IMR-90 (cell line): ENCODE data around the gene C11orf86. TPM values are rescaled to one million over a fixed set of nuclear protein-coding genes. Genes with fewer than 3 reads are reported as not detected.

Experiments used
- ATAC-seq: fragments of 200-7000 bp; cut with Tn5 transposase; 2 replicates; pipeline ENCODE4 v1.9.1; 2020; ENCODE audit warnings: low read depth, mild to moderate bottlenecking, moderate library complexity
- BruUV-seq: library from RNA; stranded (reverse); fragments of 400-500 nt; replicated peaks from 2 replicates; lab custom pipeline; 2021; lab: Mats Ljungman, UMichigan
- CTCF ChIA-PET: fragments of 300-600 bp; formaldehyde crosslinking; extraction: SDS; loops from one replicate; lab custom pipeline; 2021; ENCODE audit warnings: antibody characterized with exemption; lab: Yijun Ruan, JAX
- POLR2A ChIA-PET: fragments of 300-600 bp; sonication (Branson Sonifier 250); formaldehyde crosslinking; loops from one replicate; lab custom pipeline; 2022; ENCODE audit warnings: antibody characterized with exemption; ENCODE audit not compliant: unreplicated experiment; lab: Charles Lee
- DNase-seq: peaks from one replicate; pipeline ENCODE4 v3.0.0; 2013
- H2AFZ ChIP-seq: replicated peaks from 2 replicates; pipeline ENCODE3; 2013; ENCODE audit warnings: low read length, mild to moderate bottlenecking; ENCODE audit not compliant: poor library complexity
- H2AK5ac ChIP-seq: 2 replicates; pipeline ENCODE4 v1.6.1; 2013; ENCODE audit warnings: low read depth, low read length, inconsistent platforms
- H2AK9ac ChIP-seq: replicated peaks from 2 replicates; pipeline ENCODE3; 2013; ENCODE audit warnings: mild to moderate bottlenecking, low read depth, low read length, moderate library complexity; ENCODE audit not compliant: poor library complexity
- H2BK120ac ChIP-seq: 2 replicates; pipeline ENCODE4 v1.6.1; 2013; ENCODE audit warnings: low read depth, low read length, inconsistent platforms
- H2BK15ac ChIP-seq: 3 replicates; pipeline ENCODE4 v1.6.1; 2013; ENCODE audit warnings: low read depth, low read length, inconsistent platforms
- H2BK20ac ChIP-seq: 2 replicates; pipeline ENCODE4 v1.6.1; 2013; ENCODE audit warnings: low read depth, mild to moderate bottlenecking, inconsistent platforms, low read length, moderate library complexity
- H2BK5ac ChIP-seq: 2 replicates; pipeline ENCODE4 v1.6.1; 2013; ENCODE audit warnings: mild to moderate bottlenecking, low read depth, low read length, inconsistent platforms; ENCODE audit not compliant: poor library complexity, severe bottlenecking
- H3K14ac ChIP-seq: replicated peaks from 2 replicates; pipeline ENCODE4 v1.6.1; 2013; ENCODE audit warnings: low read depth, low read length, inconsistent platforms
- H3K18ac ChIP-seq: 2 replicates; pipeline ENCODE4 v1.6.1; 2013; ENCODE audit warnings: low read depth, low read length, control low read depth
- H3K23ac ChIP-seq: 2 replicates; pipeline ENCODE4 v1.6.1; 2013; ENCODE audit warnings: low read depth, low read length, inconsistent platforms
- H3K27ac ChIP-seq: 2 replicates; pipeline ENCODE4 v1.5.1; 2013; ENCODE audit warnings: mild to moderate bottlenecking, control low read depth, low read length; ENCODE audit not compliant: insufficient read depth
- H3K27me3 ChIP-seq: 2 replicates; pipeline ENCODE4 v1.6.1; 2013; ENCODE audit warnings: low read length; ENCODE audit not compliant: control insufficient read depth, insufficient read depth
- H3K36me3 ChIP-seq: 2 replicates; pipeline ENCODE4 v1.6.1; 2013; ENCODE audit warnings: low read length, mixed read lengths; ENCODE audit not compliant: control insufficient read depth, insufficient read depth
- H3K4ac ChIP-seq: 2 replicates; pipeline ENCODE4 v1.6.1; 2013; ENCODE audit warnings: low read depth, low read length, inconsistent platforms
- H3K4me1 ChIP-seq: 2 replicates; pipeline ENCODE4 v1.6.1; 2013; ENCODE audit warnings: low read length, mixed read lengths; ENCODE audit not compliant: control insufficient read depth, insufficient read depth
- H3K4me2 ChIP-seq: 2 replicates; pipeline ENCODE4 v1.6.1; 2013; ENCODE audit warnings: low read depth, mild to moderate bottlenecking, control low read depth, low read length, moderate library complexity
- H3K4me3 ChIP-seq: 2 replicates; pipeline ENCODE4 v1.5.1; 2013; ENCODE audit warnings: low read depth, mild to moderate bottlenecking, control low read depth, low read length, moderate library complexity; ENCODE audit not compliant: insufficient read depth
- H3K56ac ChIP-seq: 2 replicates; pipeline ENCODE4 v1.6.1; 2013; ENCODE audit warnings: low read length, inconsistent platforms; ENCODE audit not compliant: insufficient read depth; ENCODE audit errors: extremely low read depth
- H3K79me1 ChIP-seq, 2 experiments: 2 replicates each; pipeline ENCODE4 v1.6.1; 2013; ENCODE audit warnings: low read length in 2 of 2, inconsistent platforms in 1 of 2, low read depth in 1 of 2
- H3K9ac ChIP-seq: 2 replicates; pipeline ENCODE4 v1.6.1; 2013; ENCODE audit warnings: low read depth, low read length, control low read depth
- H3K9me1 ChIP-seq: 2 replicates; pipeline ENCODE4 v1.6.1; 2013; ENCODE audit warnings: low read length, inconsistent platforms; ENCODE audit not compliant: insufficient read depth
- H3K9me3 ChIP-seq: 2 replicates; pipeline ENCODE4 v1.6.1; 2013; ENCODE audit warnings: low read length; ENCODE audit not compliant: control insufficient read depth, insufficient read depth
- H4K20me1 ChIP-seq: 2 replicates; pipeline ENCODE4 v1.6.1; 2013; ENCODE audit warnings: low read length, inconsistent platforms; ENCODE audit not compliant: insufficient read depth
- H4K5ac ChIP-seq: 2 replicates; pipeline ENCODE4 v1.6.1; 2013; ENCODE audit warnings: mild to moderate bottlenecking, low read depth, low read length, control low read depth
- H4K8ac ChIP-seq, 2 experiments: 2 replicates each; pipeline ENCODE4 v1.6.1; 2013; ENCODE audit warnings: low read depth in 2 of 2, low read length in 2 of 2, control low read depth in 1 of 2, inconsistent platforms in 1 of 2
- H4K91ac ChIP-seq: 2 replicates; pipeline ENCODE4 v1.6.1; 2013; ENCODE audit warnings: low read depth, low read length, inconsistent platforms; ENCODE audit not compliant: insufficient read depth
- CEBPB ChIP-seq: IDR thresholded peaks from 2 replicates; pipeline ENCODE4 v1.6.1; 2012; ENCODE audit warnings: low read depth, low read length, improper control_type of control experiment
- MXI1 ChIP-seq: IDR thresholded peaks from 2 replicates; pipeline ENCODE4 v1.6.1; 2012; ENCODE audit warnings: low read depth, mild to moderate bottlenecking, low read length, moderate library complexity, borderline replicate concordance
- NFE2L2 ChIP-seq: fragments of 150-350 bp; IDR thresholded peaks from 2 replicates; pipeline ENCODE4 v1.6.1; 2016; ENCODE audit warnings: low read depth, mild to moderate bottlenecking, low read length
- POLR2A ChIP-seq: IDR thresholded peaks from 2 replicates; pipeline ENCODE4 v1.6.1; 2012; ENCODE audit warnings: mild to moderate bottlenecking, low read depth, low read length
- RAD21 ChIP-seq: IDR thresholded peaks from 2 replicates; pipeline ENCODE4 v1.6.1; 2012; ENCODE audit warnings: low read length, improper control_type of control experiment
- RCOR1 ChIP-seq: IDR thresholded peaks from 2 replicates; pipeline ENCODE4 v1.6.1; 2012; ENCODE audit warnings: mild to moderate bottlenecking, low read length, improper control_type of control experiment; ENCODE audit not compliant: insufficient replicate concordance
- WGBS, 2 experiments: methylation state at CpG; one replicate each; pipeline versions ENCODE4 v1.1.5 to v1.1.7; 2013; ENCODE audit warnings: missing lambda C conversion rate in 2 of 2; ENCODE audit not compliant: insufficient read length in 1 of 2; ENCODE audit errors: extremely low coverage in 2 of 2; 5-methylcytosine and 5-hydroxymethylcytosine counted together
- dilution Hi-C: fragments of 300-500 bp; cut with HindIII; formaldehyde crosslinking; loops from one replicate; pipeline ENCODE4 v1.14.3; 2018; ENCODE audit warnings: low sequenced_read_pairs; ENCODE audit not compliant: unreplicated experiment
- in situ Hi-C: fragments of 300-500 bp; cut with MboI; formaldehyde crosslinking; loops from 3 replicates; pipeline ENCODE4 v1.14.3; 2019; ENCODE audit warnings: low sequenced_read_pairs, inconsistent platforms, mixed read lengths
- intact Hi-C: fragments of 100-400 bp; cut with micrococcal nuclease; formaldehyde crosslinking; loops from 2 replicates; pipeline ENCODE4 v1.10.0; 2022
- polyA plus RNA-seq, 3 experiments: library from polyadenylated mRNA; depleted of rRNA; stranded (reverse); fragments of >200 nt; gene quantifications; 2 replicates each; pipeline ENCODE4 v1.2.3, GENCODE V29; 2012; ENCODE audit warnings: low replicate concordance in 1 of 3
- total RNA-seq: library from RNA; depleted of rRNA; stranded (reverse); fragments of >200 nt; gene quantifications from 2 replicates; pipeline ENCODE4 v1.2.3, GENCODE V29; 2012
- TF ChIP-seq, protein P1 (sequence below): fragments of 150-350 bp; IDR thresholded peaks from 2 replicates; pipeline ENCODE4 v1.6.1; 2017; ENCODE audit warnings: mild to moderate bottlenecking, antibody characterized with exemption, low read length, low read depth
- TF ChIP-seq, protein P2 (sequence below): conservative IDR thresholded peaks from 2 replicates; pipeline ENCODE4 v1.5.1; 2012; ENCODE audit warnings: mild to moderate bottlenecking, low read depth, low read length, improper control_type of control experiment

C11orf86 gene
- total and polyA plus RNA-seq, 2 of the 4 experiments (the other 2 are of a cell fraction): not detected

DNA sequence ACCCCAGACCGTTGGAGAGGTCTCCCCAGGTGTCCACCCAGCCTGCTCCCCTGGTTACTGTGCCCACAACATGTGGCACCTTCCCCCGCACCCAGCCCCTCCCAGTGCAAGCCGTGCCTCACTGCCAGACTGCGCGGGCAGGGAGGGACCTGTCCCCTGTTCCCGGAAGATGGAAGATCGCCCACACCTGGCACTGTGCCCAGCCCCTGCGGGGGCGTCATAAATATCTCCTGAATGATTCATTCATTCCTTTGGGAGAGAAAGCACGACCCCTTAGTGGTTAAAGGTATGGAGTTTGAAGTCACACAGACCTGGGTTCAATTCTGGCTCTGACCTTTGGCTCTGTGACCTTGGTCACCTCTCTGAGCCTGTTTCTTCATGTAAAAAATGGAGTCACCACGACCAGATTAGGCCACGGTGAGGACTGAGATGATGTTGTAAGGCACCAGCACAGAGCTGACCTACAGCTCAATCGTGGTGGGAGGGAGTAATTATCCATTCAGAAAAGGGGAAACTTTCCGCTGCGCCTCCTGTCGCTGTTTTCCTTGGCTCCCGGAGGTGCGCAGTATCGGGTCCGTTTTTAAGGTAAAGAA is 47.3 kb downstream of the C11orf86 start:
- peaks cover 12% of the 10 kb centered on the region for H3K27me3 ChIP-seq
- H3K4me1 ChIP-seq: peaks cover 9% of the 10 kb centered on the region; the same call in 1 of the 2 replicates
- peak overlapping the region; percentile 89 for H2AFZ ChIP-seq
- ChIA-PET POLR2A (interaction anchor here (0.6 kb wide), 1 partner anchor 462 kb away, joined by 3 read pairs; no protein-coding TSS in a partner anchor), CTCF (interaction anchor here (0.8 to 0.9 kb wide), 2 partner anchors 13 to 19 kb away, joined by 3 read pairs; no protein-coding TSS in a partner anchor)
- no peaks in the 10 kb centered on the region for H4K20me1 ChIP-seq
- no peak overlapping the region for H3K56ac ChIP-seq
- H2BK20ac ChIP-seq: 0 out of 2 replicates have a peak overlapping the region, but pooled peaks have one; percentile 57
- H3K36me3 ChIP-seq: no peaks in the 10 kb centered on the region
- ATAC-seq (0 out of 2 replicates have a peak, but pooled peaks have one; percentile 7), DNase-seq (peak; percentile 52)
- H2BK15ac ChIP-seq: 0 out of 3 replicates have a peak overlapping the region, but pooled peaks have one; percentile 27
- H3K27ac ChIP-seq: no peak overlapping the region
- 0 out of 2 replicates have a peak overlapping the region, but pooled peaks have one; percentile 27 for H3K4ac ChIP-seq
- 53% methylated on average over 8 of the region's 20 CpGs; no CpG with 5 or more reads in 1 of the 2 experiments for WGBS, 2 experiments
- peak overlapping the region; percentile 37; the same call in 1 of the 2 replicates for H2AK5ac ChIP-seq
- H3K9ac ChIP-seq: no peak overlapping the region
- H3K4me2 ChIP-seq: peak overlapping the region; percentile 51
- dilution Hi-C loops: no loop called here
- H2AK9ac ChIP-seq: peak overlapping the region; percentile 89
- H3K9me1 ChIP-seq: no peaks in the 10 kb centered on the region
- H3K79me1 ChIP-seq: no peaks in the 10 kb centered on the region
- no peak overlapping the region for H3K23ac ChIP-seq
- no peak for TF ChIP-seq NFE2L2
- TF ChIP-seq RAD21: no peak
- TF ChIP-seq CEBPB: no peak
- TF ChIP-seq POLR2A: no peak
- TF ChIP-seq, protein P1, sequence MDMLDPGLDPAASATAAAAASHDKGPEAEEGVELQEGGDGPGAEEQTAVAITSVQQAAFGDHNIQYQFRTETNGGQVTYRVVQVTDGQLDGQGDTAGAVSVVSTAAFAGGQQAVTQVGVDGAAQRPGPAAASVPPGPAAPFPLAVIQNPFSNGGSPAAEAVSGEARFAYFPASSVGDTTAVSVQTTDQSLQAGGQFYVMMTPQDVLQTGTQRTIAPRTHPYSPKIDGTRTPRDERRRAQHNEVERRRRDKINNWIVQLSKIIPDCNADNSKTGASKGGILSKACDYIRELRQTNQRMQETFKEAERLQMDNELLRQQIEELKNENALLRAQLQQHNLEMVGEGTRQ: no peak
- TF ChIP-seq RCOR1: no peak
- TF ChIP-seq, protein P2, sequence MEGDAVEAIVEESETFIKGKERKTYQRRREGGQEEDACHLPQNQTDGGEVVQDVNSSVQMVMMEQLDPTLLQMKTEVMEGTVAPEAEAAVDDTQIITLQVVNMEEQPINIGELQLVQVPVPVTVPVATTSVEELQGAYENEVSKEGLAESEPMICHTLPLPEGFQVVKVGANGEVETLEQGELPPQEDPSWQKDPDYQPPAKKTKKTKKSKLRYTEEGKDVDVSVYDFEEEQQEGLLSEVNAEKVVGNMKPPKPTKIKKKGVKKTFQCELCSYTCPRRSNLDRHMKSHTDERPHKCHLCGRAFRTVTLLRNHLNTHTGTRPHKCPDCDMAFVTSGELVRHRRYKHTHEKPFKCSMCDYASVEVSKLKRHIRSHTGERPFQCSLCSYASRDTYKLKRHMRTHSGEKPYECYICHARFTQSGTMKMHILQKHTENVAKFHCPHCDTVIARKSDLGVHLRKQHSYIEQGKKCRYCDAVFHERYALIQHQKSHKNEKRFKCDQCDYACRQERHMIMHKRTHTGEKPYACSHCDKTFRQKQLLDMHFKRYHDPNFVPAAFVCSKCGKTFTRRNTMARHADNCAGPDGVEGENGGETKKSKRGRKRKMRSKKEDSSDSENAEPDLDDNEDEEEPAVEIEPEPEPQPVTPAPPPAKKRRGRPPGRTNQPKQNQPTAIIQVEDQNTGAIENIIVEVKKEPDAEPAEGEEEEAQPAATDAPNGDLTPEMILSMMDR: no peak
- TF ChIP-seq MXI1: no peak
- H2BK5ac ChIP-seq: no peak overlapping the region
- intact Hi-C loops: no loop called here
- no peaks in the 10 kb centered on the region for H3K9me3 ChIP-seq
- peak overlapping the region; percentile 33; the same call in 1 of the 2 replicates for H2BK120ac ChIP-seq
- 0 out of 2 replicates have a peak overlapping the region, but pooled peaks have one; percentile 1 for H4K91ac ChIP-seq
- H3K14ac ChIP-seq: no peak overlapping the region
- peak overlapping the region; percentile 23; the same call in 1 of the 2 replicates for H3K18ac ChIP-seq
- no peak overlapping the region; the same call in 1 of the 2 replicates for H4K5ac ChIP-seq
- BruUV-seq: no TSS peak
- in situ Hi-C loops: no loop called here
- H4K8ac ChIP-seq: peak overlapping the region in 1 of 2 experiments; percentile 52; a peak in 1 of 4 replicates
- H3K4me3 ChIP-seq: no peak overlapping the region
